Osteoblast (primary cell): ENCODE results near the gene FRMPD2. TPM values are rescaled to one million over a fixed set of nuclear protein-coding genes. Genes with fewer than 3 reads are reported as not detected.

Source experiments
- DNase-seq: peaks from one replicate; pipeline ENCODE4 v3.0.0; 2011; ENCODE audit warnings: low spot score, mixed read lengths; ENCODE audit not compliant: insufficient read length; ENCODE audit errors: missing footprints
- H2AFZ ChIP-seq: 2 replicates; pipeline ENCODE4 v1.6.0; 2011; ENCODE audit warnings: mild to moderate bottlenecking, low read length
- H3K27ac ChIP-seq: 2 replicates; pipeline ENCODE4 v1.5.1; 2011; ENCODE audit warnings: mild to moderate bottlenecking, low read depth, low read length, moderate library complexity
- H3K27me3 ChIP-seq: 2 replicates; pipeline ENCODE4 v1.6.0; 2012; ENCODE audit warnings: mild to moderate bottlenecking, control low read depth, inconsistent platforms, low read length, moderate library complexity; ENCODE audit not compliant: insufficient read depth
- H3K36me3 ChIP-seq: 2 replicates; pipeline ENCODE4 v1.5.1; 2011; ENCODE audit warnings: mild to moderate bottlenecking, low read length, control low read depth, moderate library complexity; ENCODE audit not compliant: insufficient read depth
- H3K4me1 ChIP-seq: 2 replicates; pipeline ENCODE4 v1.5.1; 2011; ENCODE audit warnings: mild to moderate bottlenecking, low read length, control low read depth, moderate library complexity; ENCODE audit not compliant: insufficient read depth
- H3K4me2 ChIP-seq: 2 replicates; pipeline ENCODE4 v1.6.0; 2011; ENCODE audit warnings: mild to moderate bottlenecking, low read length; ENCODE audit not compliant: insufficient read depth
- H3K4me3 ChIP-seq: fragments of 200-600 bp; sonication (generic); 3 replicates; pipeline ENCODE4 v1.5.1; 2012; ENCODE audit warnings: mild to moderate bottlenecking, low read length, inconsistent platforms; ENCODE audit not compliant: insufficient read depth
- H3K79me2 ChIP-seq: 2 replicates; pipeline ENCODE4 v1.6.0; 2012; ENCODE audit warnings: mild to moderate bottlenecking, low read length, control low read depth, inconsistent platforms; ENCODE audit not compliant: insufficient read depth
- H3K9me3 ChIP-seq: 2 replicates; pipeline ENCODE4 v1.5.1; 2011; ENCODE audit warnings: low read depth, low read length, control low read depth
- H4K20me1 ChIP-seq: 2 replicates; pipeline ENCODE4 v1.6.0; 2012; ENCODE audit warnings: mild to moderate bottlenecking, low read length, control low read depth; ENCODE audit not compliant: insufficient read depth
- total RNA-seq: library from RNA; depleted of rRNA; stranded (reverse); fragments of >200 nt; gene quantifications from 2 replicates; pipeline ENCODE4 v1.2.3, GENCODE V29; 2012
- TF ChIP-seq, protein P1 (sequence below): IDR thresholded peaks from 2 replicates; pipeline ENCODE4 v1.5.1; 2011; ENCODE audit warnings: mild to moderate bottlenecking, low read depth, low read length, moderate library complexity; ENCODE audit errors: extremely low read depth

The FRMPD2 gene
- total RNA-seq, 1 donor = not detected

- H3K36me3 ChIP-seq = no peaks in the 10 kb centered on the region
- no peaks in the 10 kb centered on the region for H3K79me2 ChIP-seq
- peaks cover 4% of the 10 kb centered on the region for H3K27me3 ChIP-seq
- H3K9me3 ChIP-seq = no peaks in the 10 kb centered on the region
- TF ChIP-seq, protein P1, sequence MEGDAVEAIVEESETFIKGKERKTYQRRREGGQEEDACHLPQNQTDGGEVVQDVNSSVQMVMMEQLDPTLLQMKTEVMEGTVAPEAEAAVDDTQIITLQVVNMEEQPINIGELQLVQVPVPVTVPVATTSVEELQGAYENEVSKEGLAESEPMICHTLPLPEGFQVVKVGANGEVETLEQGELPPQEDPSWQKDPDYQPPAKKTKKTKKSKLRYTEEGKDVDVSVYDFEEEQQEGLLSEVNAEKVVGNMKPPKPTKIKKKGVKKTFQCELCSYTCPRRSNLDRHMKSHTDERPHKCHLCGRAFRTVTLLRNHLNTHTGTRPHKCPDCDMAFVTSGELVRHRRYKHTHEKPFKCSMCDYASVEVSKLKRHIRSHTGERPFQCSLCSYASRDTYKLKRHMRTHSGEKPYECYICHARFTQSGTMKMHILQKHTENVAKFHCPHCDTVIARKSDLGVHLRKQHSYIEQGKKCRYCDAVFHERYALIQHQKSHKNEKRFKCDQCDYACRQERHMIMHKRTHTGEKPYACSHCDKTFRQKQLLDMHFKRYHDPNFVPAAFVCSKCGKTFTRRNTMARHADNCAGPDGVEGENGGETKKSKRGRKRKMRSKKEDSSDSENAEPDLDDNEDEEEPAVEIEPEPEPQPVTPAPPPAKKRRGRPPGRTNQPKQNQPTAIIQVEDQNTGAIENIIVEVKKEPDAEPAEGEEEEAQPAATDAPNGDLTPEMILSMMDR = no peak
- no peak overlapping the region for H3K27ac ChIP-seq
- no peak for DNase-seq
- H3K4me3 ChIP-seq = no peak overlapping the region
- H3K4me2 ChIP-seq = no peak overlapping the region
- H4K20me1 ChIP-seq = no peaks in the 10 kb centered on the region
- H2AFZ ChIP-seq = no peak overlapping the region
- no peaks in the 10 kb centered on the region for H3K4me1 ChIP-seq
Observed at GRCh38 chr10:48210966-48211365, 63.5 kb downstream of the FRMPD2 start.

GRCh38 chr10:48210391-48210790 lies 64.1 kb downstream of the FRMPD2 start:
- Histone ChIP-seq H2AFZ (no peak overlapping the region), H3K27me3 (peaks cover 4% of the 10 kb centered on the region), H3K36me3 (no peaks in the 10 kb centered on the region), H3K4me2 (no peak overlapping the region), H3K4me1 (no peaks in the 10 kb centered on the region), H3K4me3 (no peak overlapping the region), H3K27ac (no peak overlapping the region), H4K20me1 (no peaks in the 10 kb centered on the region), H3K9me3 (no peaks in the 10 kb centered on the region), H3K79me2 (no peaks in the 10 kb centered on the region)
- TF ChIP-seq, protein P1 = no peak
- DNase-seq = no peak

DNA sequence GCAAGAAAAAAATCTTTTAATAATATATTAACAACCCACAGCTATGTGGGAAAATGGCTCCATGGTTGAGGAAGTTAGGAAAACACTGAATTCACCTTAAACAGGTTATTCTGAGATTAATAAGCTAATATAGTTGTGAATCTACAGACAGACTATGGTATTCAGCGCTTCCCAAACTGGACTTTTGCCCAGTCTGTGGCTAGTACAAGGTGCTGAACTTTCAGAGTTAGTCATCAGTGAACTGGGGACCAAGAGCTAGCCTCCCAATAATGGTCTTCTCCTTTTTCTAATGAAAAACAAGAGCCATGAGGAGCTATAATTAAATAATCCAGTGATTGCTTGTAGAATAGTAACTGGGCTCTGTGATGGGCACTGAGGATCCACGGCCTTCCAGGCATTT lies 65.3 kb downstream of the FRMPD2 start:
- DNase-seq = no peak
- no peak overlapping the region for H2AFZ ChIP-seq
- peaks cover 4% of the 10 kb centered on the region for H3K27me3 ChIP-seq
- no peak overlapping the region for H3K4me2 ChIP-seq
- no peaks in the 10 kb centered on the region for H4K20me1 ChIP-seq
- no peaks in the 10 kb centered on the region for H3K4me1 ChIP-seq
- H3K9me3 ChIP-seq = no peaks in the 10 kb centered on the region
- no peaks in the 10 kb centered on the region for H3K79me2 ChIP-seq
- no peak overlapping the region for H3K27ac ChIP-seq
- H3K4me3 ChIP-seq = no peak overlapping the region
- TF ChIP-seq, protein P1 = no peak
- H3K36me3 ChIP-seq = no peaks in the 10 kb centered on the region

DNA sequence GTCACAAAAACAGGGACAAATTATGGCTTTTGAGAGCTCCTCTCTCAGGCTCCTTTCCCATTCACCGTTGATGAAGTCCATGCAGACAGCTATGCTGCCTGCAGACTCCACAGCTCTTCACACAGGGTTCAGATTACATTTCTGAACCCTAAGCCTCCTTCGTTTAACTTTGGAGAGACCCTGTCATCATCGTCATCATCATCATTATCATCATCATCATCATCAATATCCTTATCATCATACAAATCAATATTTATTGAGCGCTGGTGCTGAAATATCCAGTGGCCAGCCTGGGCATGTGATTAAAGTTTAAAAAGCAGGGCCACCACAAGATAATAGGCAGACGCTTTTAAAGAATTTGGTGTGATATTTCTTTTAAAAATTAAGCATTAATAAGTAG lies 66.6 kb downstream of the FRMPD2 start:
- DNase-seq = no peak
- H3K36me3 ChIP-seq = no peaks in the 10 kb centered on the region
- H3K9me3 ChIP-seq = no peaks in the 10 kb centered on the region
- H3K79me2 ChIP-seq = no peaks in the 10 kb centered on the region
- H2AFZ ChIP-seq = no peak overlapping the region
- H3K27ac ChIP-seq = no peak overlapping the region
- H3K27me3 ChIP-seq = peaks cover 4% of the 10 kb centered on the region
- H3K4me3 ChIP-seq = no peak overlapping the region
- H4K20me1 ChIP-seq = no peaks in the 10 kb centered on the region
- TF ChIP-seq, protein P1 = no peak
- no peak overlapping the region for H3K4me2 ChIP-seq
- no peaks in the 10 kb centered on the region for H3K4me1 ChIP-seq
